GM19438 (cell line): ENCODE results near the gene WDR76.
"Not testable (repeated sequence)": the region's sequence is repeated elsewhere in the genome, so short reads cannot be mapped to it uniquely, and the experiment has no call there.

ENCODE experiments used
- ATAC-seq: cut with Tn5 transposase; IDR thresholded peaks from one replicate; pipeline ENCODE4 v1.9.1; 2021; ENCODE audit warnings: low read depth; ENCODE audit not compliant: unreplicated experiment

WDR76 gene

DNA sequence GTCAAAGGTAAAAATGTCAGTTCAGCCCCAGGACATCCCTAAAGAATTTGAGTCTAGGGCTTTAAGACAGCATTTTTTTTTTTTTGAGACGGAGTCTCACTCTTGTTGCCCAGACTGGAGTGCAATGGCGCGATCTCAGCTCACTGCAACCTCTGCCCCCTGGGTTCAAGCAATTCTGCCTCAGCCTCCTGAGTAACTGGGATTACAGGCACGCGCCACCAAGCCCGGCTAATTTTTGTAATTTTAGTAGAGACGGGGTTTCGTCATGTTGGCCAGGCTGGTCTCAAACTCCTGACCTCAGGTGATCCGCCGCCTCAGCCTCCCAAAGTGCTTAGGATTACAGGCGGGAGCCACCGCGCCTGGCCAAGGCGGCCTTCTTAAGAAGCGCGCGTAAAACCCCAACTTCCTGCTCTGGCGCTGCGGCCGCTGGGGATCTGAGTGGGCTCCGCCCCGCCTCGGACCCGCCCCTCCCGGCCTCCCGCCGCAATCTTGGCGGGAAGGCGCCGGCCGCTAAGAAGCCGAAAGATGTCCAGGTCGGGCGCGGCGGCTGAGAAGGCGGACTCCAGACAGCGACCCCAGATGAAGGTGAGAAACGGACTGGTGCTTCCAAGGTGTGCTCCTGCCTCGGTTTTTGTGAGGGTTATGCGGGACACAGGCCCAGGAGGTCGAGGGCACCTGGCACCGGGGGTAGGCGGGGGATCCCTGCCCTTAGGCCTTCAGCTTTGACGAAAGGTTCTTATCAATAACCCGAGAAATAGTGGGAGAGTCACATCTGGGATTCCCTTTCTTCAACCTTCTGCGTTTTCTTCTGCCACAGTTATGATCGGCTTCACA is at the start of gene WDR76:
Gene WDR76 (plus strand): TSS at position 495 of the 834 bp plus-strand sequence. CDS start 31 bp downstream, at position 526.
- no peak for ATAC-seq

GRCh38 chr15:43777267-43777914 is 49.4 kb upstream of the WDR76 start:
- peak; percentile 62 for ATAC-seq

DNA sequence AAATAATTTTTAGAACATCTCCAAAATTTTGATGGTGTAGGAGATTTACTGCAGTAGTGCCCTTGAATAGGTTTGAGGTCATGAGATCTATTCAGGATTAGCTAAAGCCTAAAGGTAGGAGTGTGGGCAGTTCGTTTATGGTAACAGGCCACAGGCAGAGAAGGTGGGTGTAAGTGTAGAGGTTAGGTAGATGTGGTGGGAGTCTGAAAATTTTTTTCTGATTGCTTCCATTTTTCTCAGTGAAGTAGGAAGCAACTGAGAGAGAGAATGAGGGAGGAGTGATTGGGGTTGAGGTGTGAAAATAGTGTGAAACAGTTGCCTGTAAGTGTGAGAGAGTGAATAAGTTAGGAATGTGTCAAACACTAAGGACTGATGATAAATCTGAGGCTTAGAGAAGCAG is 47.8 kb upstream of the WDR76 start:
- no peak for ATAC-seq

- no peak for ATAC-seq
Measured at GRCh38 chr15:43789409-43789808, 37.4 kb upstream of the WDR76 start.

DNA sequence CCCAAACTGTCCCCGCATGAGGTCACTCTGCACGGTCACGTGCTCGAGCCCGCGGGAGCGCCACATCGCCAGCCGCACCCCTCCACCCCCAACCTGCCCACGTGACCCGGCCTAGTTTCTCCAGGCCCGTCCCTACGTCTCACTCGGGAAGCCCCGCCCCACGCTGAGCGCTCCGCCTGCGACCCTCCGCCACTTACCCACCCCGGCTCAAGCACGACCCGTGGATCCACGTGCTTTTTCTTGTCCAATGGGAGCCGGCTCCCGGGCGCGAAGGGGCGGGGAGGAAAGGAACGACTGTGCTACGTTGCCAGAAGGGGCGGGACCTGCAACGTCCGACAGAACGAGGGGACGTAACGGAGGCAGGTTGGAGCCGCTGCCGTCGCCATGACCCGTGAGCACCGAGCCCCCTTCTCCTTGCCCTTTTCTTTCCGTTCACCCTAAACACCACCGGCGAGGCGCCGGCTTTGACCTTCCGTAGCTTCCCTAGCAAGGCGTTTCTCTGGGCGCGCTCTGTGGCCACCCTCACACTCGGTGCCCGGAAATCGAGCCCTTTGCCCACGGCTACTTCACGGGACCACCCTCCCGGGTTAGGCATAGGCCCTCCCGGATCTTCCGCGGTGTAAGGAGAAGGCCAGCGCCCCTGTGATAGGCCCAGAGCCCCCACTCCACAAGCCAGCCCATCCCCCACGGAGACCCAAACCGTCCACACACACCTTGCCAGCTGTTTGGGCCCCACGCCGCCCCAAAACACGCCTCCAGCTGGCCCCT is 34.6 kb upstream of the WDR76 start, which contains the start of gene SERF2:
Gene SERF2 (plus strand): TSS at position 328 of the 768 bp plus-strand sequence. CDS start 57 bp downstream, at position 385.
- peak; percentile 81 for ATAC-seq

DNA sequence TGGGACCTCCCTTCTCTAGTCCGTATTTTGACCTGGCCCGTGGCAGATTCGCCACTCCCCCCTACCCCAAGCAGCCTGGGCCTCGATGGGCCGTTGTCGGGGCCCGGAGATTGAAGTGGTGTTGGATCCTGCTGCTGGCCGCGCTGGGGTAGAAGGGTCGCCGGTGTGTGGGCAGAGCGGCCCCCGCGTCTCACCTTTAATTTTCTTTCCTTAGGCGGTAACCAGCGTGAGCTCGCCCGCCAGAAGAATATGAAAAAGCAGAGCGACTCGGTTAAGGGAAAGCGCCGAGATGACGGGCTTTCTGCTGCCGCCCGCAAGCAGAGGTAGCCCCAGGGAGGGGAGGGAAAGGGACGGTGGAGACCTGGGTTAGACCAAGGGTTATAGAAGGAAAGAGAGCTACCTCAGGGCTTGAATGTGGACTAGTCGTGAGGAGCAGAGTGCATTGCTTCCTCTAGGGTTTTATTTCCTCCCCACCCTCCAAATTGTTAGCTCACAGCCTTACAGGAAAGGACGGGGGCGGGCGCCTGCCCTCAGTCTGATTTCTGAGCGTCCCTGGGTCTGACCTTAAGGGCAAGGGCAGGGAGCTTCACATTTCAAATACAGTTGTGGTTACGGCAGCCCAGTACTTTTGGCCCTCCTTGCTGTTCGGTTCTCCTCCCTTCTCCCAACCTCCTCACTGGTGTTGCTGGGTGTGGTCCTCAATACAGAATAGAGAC is 33.9 kb upstream of the WDR76 start:
- ATAC-seq, result no peak

- no peak for ATAC-seq
Measured at GRCh38 chr15:43793647-43794046, 33.2 kb upstream of the WDR76 start.

DNA sequence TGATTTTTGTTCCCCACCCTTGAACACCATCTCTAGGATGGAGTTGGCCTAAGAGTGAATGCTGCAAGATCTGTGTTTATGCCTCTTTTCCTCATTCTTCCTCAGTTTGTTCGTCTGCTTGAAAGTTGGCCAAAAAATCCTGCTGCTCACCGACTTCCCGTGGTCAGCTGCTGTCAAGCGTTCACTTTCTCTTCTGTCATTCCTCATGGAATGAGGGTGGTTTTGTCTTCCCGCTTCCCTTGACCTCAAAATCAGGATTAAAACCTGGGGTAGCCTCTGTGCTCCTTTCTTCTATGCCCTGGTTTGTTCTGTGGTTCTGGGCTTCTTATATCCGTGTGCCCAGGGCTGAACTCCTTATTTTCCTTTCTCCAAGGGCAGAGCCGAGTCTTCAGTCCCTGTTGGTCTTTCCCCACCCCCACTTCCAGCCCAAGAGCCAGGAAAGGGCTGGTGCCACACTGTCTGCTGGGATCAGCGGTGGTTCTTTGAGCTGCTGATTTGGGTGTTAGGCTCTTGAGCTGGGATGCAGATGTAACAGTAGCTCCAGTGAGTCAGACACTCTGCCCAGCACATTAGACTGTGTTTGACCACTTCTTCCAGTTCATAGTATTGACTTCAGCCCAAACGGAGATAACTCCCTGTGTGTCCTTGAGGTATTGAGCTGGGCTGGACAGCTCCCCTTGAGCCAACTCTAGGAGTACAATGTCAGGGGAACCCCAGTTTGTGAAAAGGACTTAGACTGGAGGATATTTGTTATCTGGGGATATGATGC is 32.3 kb upstream of the WDR76 start:
- ATAC-seq, result no peak

DNA sequence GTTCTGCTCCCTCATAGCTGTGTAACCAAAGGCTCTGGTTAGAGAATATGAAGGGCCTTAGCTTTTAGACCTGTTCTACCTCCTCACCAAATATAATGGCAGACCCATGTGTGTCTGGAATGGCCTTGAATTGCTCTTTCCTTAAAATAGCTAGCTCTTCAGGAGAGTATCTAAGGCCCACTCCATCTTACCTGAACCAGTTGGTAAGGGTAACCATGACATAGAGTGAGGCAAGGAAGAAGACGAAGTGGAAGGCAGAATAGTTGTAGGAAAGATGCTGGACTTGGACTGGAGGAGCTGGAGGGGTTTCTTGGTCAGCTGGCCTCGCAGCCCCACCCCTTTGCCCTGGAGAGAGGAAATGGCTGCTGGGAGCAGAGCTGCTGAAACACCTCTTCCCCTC is 31.6 kb upstream of the WDR76 start:
- ATAC-seq, result no peak

DNA sequence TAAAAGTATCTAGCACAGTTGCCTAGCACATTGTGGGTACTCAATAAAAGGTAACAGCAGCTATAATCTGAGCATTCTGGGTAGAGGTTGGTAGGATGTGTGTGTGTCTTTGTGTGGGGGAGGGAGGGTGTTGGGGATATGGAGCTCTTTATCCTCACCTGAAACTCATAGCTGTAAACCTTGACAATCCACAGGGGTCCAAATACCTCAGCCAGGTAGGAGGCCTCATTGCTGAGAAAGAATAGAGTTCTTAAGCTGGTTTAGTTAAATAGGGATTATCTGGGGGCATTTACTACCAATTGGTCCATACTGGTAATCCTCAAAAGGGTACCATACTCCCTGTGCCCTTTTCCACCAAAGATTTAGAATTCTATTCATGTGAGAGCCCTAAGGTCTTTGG is 30.8 kb upstream of the WDR76 start:
- no peak for ATAC-seq

GRCh38 chr15:43796566-43796965 is 30.2 kb upstream of the WDR76 start:
- no peak for ATAC-seq

- no peak for ATAC-seq
Measured at GRCh38 chr15:43799209-43799944, 27.4 kb upstream of the WDR76 start.

- no peak for ATAC-seq
Measured at GRCh38 chr15:43799945-43800285, 26.9 kb upstream of the WDR76 start, which contains the start of gene SERINC4. Gene SERINC4, minus strand, starts transcription at chr15:43800220. Its CDS starts 234 bp downstream, at chr15:43799986.

DNA sequence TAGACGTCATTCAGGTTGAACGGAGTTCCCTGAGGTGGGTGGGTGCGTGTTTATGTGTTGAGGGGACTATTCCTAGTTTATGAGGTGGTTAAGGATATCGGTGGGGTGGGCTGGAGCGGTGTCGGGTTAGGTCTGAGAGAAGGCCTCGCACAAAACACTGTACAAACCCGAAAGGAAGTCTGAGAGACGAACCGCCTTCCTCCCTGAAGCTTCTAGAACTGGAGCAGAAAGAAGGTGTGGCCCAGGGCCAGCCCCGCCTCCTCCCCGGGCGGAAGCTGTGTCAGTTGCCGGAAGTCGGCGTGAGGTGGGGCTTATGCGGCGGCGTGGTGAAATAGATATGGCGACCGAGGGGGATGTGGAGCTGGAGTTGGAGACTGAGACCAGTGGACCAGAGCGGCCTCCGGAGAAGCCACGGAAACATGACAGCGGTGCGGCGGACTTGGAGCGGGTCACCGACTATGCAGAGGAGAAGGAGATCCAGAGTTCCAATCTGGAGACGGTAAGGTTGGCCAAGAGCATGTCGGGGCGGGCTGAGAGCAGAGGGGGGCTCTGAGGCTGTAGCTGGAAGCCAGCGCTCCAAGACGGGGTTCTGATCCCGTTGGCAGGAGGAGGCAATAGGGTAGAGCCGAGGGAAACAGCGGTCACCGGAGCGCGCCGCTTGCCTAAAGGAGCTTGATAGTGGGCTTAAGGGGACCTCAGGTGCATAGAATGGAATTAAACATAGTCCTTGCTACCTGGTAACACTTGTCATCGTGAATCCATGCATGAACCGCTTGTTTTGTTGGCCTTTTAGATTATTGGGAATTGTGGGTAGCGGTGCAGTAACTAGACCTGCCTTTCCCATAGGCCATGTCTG is 26.3 kb upstream of the WDR76 start, which contains the start of gene HYPK:
Gene HYPK (plus strand): TSS at position 314 of the 856 bp plus-strand sequence. CDS start 24 bp downstream, at position 338.
- peak; percentile 66 for ATAC-seq

- ATAC-seq, result not testable (repeated sequence)
Measured at GRCh38 chr15:43802676-43803075, 24.1 kb upstream of the WDR76 start.

GRCh38 chr15:43808435-43808950 is 18.3 kb upstream of the WDR76 start:
- no peak for ATAC-seq

- ATAC-seq, result peak; percentile 58
Measured at GRCh38 chr15:43808960-43809678, 17.7 kb upstream of the WDR76 start.
